ENCODE measurements around the gene LSM7.

- TF ChIP-seq CTCF (IDR thresholded peaks at IDR 0.05; ENCODE audit: poor library complexity, severe bottlenecking) (no peak), SMC3 (conservative IDR thresholded peaks at IDR 0.05; ENCODE audit: poor library complexity) (no peak), REST (IDR thresholded peaks at IDR 0.05; ENCODE audit: borderline replicate concordance) (no peak), EP300 (conservative IDR thresholded peaks at IDR 0.05; ENCODE audit: poor library complexity, severe bottlenecking) (no peak), TAF1 (IDR thresholded peaks at IDR 0.05; ENCODE audit: low read depth) (no peak), POLR2AphosphoS5 (IDR thresholded peaks at IDR 0.05) (no peak), EZH2 (IDR thresholded peaks at IDR 0.05; ENCODE audit: borderline replicate concordance, insufficient read depth, low read length, poor library complexity, severe bottlenecking) (no peak), RAD21 (conservative IDR thresholded peaks at IDR 0.05) (no peak), MXI1 (conservative IDR thresholded peaks at IDR 0.05; ENCODE audit: poor library complexity, severe bottlenecking) (no peak)
Observed at GRCh38 chr19:2338055-2338615, 9.7 kb upstream of the LSM7 start.

All from neural cell (in vitro differentiated cells).